HG03175 (cell line): ENCODE measurements around the gene EEIG2.

Experiments used
- ATAC-seq: cut with Tn5 transposase; IDR thresholded peaks from one replicate; pipeline ENCODE4 v1.9.1; 2021; ENCODE audit warnings: mild to moderate bottlenecking, moderate library complexity; ENCODE audit not compliant: unreplicated experiment

The EEIG2 gene

DNA sequence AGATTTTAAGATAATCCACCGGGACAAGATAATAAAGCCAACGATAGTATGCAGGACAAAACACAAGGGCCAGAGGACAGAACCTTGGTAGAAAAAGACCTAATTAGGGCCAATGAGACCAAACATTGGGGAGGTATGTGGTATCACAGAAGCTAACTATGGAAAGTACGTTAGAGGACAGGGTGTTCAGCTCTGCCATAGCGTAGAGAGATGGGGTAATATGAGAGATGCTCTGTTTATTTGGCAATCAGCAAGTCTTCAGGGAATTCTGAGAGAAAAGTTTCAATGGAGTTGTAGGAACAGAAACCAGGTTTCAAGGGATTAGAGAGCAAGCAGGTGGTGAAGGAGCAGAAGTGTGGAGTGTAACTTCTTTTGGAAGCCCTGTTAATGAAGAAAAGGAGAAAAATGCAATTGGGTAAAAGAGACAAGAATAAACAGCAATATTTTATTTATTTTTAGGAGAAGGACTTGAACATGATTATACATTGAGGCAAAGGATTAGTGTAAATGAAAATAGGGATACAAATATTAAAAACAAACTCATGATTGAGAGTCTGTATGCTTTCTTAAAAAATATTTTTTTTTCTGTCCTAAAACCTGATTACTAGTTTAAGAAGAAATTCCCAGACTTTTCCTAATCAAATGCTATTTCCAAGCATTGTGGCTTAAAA, 24.0 kb downstream of the EEIG2 start:
- ATAC-seq: no peak

DNA sequence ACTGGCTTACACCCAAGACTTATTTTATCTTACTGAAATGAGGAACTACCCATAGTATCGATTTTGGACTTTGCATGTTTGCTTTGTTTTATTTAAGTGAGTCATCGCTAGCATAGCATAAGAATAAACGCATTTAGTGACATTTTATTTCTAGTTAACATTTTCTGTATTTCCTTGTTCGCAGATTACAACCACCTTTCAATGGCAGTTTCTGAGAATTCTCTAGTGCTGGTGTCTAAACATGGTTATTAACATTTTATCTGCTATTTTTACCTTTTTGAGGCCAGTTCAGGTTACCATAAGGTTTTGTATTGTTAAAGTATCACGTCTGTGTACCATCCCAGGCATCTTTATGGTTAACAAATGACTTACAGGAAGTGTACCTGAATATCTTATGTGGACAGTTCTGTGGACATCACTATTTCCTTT, 24.5 kb downstream of the EEIG2 start:
- ATAC-seq: no peak

DNA sequence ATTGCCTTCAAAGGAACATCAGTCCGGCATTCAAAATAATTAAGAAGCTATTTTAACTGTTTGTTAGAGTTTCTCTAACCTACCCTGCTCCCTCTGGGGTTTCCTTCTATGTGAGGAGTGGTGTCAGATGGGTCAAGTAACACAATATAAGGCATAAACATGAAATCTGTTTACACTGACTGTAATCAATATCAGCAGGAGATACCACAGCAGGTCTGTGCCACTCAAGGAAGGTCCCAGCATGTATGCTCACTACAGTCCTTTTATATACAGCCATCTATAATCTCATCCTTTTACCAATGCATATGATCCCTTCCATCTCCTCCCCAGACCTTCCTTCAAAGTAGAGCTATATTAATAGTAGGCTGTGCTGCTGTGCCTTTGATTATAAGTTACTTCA, 25.4 kb downstream of the EEIG2 start:
- ATAC-seq: no peak

DNA sequence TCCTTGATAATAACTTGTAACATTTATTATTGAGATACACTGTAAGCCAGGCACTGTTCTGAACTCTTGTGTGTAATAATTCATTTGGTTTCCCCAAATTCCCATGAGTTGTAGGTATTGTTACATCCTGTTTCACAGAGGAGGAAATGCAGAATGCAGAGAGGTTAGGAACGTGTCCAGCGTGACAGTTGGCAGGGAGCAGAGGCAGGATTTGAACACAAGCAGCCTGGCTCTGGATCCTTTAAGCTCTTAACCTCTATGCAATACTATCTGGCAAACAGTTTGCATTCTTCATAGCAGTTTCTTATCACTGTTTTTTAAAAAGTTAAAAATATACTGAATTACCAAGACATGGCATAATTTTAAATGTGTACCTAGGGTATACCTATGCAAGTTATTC, 30.5 kb downstream of the EEIG2 start:
- ATAC-seq: no peak

DNA sequence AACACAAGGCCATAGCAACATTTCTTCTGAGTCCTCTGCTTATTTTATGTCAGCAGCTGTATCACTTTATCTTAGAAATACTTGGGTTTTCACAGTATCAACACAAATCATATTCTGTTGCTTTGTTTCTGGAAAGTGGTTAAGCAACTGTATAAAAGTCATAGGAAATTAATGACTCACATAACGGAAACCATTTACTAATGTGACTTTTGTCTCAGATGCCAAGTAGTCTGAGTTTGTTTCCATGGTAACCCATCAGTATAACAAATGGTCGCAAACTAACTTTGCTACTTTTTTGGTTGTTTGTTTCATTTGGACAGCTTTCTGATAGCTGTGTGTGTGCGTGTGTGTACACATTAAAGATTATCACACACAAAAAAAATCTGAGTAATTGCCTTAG, 31.1 kb downstream of the EEIG2 start:
- ATAC-seq: no peak

DNA sequence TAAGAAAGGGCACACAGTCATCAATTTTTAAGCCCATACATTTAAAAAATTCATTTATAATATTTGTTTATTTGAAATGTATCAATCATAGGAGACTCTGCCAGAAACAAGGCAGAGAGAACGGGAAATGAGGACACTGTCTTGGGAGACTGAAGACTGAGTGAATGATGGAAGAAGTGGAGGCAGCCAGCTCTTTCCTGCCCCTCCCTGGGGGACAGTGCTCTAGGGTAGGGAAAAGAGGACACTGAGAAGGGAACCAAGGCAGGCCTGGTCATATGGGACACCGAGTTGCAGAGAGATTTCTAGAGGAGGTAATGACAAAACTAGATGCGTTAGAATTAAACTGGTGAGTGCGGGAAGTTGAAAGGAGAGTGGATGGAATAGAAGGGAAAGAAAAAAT, 31.6 kb downstream of the EEIG2 start:
- no peak for ATAC-seq

DNA sequence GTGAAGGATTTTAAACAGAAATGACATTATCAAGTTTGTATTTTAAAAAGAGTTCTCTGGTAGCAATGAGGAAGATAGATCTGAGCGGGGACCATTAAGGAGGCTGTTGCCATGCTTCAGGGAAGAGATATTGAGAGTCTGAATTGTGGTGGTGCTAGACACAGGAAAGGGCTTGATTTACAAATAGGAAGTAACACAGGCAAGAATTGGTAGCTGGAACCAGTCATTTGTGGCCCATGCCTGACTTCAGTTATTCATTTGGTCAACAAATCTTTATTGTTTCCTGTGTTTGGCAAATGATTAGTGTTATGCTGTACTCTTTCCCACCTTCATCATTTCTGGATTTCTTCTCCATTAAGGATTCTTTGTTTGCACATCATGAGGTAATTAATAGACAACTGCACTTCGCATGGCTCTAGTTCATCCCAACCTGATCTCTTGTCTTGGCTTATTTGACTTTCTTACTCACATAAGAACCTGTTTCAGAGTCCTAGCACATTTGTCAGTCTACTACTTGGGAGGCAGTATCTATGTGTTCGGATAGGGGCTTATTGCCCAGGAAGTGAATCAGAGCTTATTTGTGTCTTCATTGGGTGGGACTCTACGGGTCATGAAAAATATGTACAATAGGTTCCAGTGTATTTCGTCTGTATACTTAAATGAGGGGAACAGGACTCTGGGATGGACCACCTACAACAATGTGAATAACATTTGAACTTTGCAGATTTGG, 32.3 kb downstream of the EEIG2 start:
- ATAC-seq: peak; percentile 75

DNA sequence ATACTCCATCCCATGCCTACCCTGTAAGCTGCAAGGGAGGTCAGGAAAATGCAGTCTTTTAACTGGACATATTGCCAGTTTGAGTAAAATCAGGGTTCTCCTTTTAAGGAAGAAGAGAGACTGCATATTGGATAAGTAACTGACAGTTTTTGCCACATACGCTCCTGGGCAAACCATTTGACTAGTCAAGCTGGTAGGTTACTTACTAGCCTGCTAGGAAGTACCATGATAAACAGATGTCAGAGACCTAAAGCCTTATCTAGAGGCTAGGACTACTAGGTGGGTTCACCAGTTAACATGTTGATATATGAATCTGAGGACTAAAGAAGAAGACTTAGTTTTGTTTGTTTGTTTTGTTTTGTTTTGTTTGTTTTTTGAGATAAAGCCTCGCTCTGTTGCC, 33.5 kb downstream of the EEIG2 start:
- no peak for ATAC-seq

DNA sequence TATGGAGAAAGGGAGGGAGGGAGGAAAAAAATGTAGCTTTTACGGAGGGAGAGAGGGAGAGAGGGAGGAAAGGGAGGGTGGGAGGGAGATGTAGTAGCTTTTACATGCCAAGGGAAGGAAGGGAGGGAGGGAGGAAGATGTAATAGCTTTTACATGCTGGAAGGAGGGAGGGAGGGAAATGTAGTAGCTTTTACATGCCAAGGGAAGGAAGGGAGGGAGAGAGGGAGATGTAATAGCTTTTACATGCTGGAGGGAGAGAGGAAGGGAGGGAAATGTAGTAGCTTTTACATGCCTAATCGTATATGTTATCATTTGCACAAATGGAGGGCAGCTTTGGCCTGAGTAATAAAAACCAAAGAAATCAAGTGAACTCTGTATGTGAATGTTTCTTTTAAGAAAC, 35.6 kb downstream of the EEIG2 start:
- ATAC-seq: no peak

DNA sequence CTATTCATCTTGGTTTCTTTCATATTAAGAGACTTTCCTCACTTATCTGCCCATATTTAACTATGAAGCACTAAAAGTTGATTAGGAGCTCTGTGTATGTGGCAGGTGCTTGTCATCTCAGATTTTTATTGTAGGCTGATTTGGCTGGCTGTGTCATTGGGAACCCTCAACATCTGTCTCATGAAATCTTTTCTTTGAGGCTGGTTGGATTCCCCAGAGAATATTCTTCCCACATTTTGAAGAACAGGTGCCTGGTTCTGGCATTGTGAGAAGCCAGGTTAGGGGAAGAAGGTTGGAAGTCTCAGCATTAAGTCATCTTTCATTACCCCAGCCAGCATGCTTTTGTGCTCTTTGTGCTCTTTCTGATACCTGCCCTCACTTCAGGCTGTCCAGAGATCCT, 37.1 kb downstream of the EEIG2 start:
- ATAC-seq: no peak

DNA sequence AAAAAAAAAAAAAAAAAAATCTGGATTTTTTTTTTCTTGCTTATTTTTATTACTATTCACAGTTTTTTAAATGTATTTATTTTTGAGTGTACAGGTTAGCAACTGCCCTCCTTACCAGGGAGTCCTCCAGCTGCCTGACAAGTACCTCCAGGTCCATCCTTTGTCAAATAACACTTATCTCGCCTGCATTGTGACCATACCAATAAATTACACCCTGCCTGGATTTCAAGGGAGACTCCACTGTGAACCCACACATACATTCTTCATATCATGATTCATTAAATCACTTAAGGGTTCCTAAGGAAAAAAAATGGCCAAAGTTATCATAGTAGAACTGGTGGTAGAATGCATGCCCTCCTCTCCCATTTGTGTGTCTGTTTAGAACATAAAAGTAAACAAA, 38.4 kb downstream of the EEIG2 start:
- ATAC-seq: no peak

DNA sequence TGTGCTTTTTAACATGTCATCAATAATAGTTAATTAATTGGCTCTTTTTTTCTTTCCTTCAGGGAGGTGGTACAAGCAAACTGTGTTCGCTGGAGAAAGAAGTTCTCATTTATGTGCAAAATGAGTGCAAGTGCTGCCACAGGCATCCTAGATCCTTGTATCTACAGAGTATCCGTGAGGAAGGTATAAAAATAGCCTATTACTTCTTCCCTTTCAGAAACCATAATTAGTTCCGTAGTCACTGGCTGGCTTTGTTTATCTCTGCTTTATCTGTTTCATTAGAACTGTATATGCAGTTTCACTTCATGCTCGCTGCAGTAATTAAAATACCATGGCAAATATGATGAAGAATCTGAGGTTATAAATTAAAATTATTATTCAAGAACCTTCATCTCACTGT, 40.6 kb downstream of the EEIG2 start:
- ATAC-seq: no peak

DNA sequence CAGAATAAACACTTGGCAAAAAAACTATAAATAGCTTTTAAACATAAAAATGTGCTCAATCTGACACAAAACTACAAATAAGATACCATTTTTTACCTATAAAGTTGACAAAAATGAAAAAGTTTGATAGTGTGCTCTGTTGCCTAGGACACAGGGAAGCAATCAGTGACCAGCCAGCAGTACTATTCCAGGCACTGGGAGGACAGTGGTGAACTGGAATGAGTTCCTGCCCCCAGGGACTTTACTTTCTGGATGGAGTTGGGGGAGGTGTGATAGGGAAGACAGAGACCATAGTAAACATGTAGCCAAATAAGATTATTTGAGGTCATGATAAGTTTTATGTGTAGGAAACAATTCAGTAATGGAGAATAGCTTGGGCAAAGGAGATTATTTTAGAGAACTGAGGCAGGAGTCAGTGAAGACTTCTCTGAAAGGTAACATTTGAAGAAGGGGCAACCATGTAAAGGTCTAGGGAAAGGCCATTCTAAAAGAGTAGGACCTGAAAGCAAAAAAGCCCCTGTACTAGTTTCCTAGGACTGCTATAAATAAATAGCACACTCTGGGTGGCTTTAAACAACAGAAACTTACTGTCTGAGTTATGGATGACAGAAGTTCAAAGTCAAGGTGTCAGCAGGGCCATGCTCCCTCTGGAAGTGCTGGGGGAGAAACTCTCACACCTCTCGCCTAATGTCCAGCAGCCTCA, 42.0 kb downstream of the EEIG2 start:
- no peak for ATAC-seq

DNA sequence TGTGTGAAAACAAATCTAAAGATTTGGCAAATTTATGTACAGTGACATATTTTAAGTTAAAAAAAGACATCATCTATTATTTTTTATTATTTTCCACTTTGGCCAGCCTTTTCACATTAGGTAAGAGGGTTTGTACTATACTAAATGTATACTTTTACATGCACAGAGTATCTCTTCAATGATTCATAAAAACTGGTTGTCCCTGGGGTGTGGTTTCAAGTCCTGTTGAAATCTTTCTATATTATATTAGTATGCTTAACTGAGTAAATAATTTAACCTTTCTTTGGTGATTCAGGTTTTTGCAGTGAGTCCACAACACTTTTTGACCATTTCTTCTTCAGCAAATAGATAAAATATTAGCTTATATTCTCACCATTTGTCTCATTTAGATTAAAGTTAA, 45.7 kb downstream of the EEIG2 start:
- no peak for ATAC-seq

DNA sequence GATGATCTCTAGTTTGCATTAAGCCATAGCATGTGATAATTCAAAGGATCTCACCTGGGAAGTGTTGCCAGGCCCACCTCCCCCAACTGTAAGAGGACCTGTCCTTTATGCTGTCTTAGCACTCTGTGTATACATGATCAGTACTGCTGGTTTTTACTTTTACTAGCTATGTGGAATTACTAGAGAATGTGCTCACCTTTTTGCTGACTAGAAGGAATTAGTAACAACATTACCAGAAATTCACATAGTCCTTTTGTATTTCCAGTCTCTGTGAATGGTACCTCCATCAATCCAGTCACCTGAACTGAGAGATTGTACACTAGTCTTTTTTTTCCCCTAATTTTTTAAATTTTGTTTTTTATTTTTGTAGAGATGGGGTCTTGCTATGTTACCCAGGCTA, 46.6 kb downstream of the EEIG2 start:
- ATAC-seq: no peak

DNA sequence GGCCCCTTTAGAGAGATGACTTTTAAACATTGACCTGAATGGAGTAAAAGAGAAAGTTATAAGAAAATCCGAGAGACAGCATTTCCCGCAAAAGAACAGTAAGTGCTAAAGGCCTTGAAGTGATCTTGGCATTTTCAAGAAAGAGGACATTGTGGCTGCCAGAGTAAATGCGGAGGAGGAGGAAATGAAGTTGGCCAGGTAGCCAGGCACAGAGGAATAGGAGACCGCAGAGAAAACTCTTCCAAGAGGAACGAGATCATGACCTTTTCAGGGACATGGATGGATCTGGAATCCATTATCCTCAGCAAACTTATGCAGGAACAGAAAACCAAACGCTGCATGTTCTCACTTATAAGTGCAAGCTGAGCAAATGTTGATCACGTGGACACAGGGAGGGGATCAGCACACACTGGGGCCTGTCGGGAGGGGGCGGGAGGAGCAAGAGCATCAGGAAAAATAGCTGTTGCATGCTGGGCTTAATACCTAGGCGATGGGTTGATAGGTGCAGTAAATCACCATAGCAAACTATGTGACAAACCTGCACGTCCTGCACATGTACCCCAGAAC, 49.7 kb downstream of the EEIG2 start:
- ATAC-seq: no peak
